Measurements from ENCODE around the gene SPINT2.

Gene SPINT2

DNA sequence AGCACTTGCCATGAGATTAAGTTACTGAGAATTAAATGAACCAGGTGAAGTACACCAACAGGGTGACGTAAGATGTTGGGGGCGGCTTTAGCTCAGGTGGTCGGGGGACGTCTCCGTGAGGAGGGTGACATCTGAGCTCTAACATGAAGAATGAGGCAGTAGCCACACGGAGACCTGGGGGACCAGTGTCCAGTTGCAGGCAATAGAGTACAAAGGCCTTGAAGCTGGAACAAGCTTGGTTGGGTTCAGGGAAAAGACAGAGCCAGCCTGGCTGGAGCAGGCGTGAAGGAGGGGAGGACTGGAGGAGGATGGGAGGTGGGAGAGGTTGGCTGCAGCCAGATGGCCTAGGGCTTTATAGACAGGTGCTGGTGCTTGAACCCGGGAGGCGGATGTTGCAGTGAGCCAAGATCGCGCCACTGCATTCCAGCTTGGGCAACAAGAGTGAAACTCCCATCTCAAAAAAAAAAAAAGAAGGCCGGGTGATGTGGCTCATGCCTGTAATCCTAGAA, 1.6 kb downstream of the SPINT2 start:
- in situ Hi-C loops (cut with MboI; ENCODE audit: low sequenced_read_pairs) = no loop called here

DNA sequence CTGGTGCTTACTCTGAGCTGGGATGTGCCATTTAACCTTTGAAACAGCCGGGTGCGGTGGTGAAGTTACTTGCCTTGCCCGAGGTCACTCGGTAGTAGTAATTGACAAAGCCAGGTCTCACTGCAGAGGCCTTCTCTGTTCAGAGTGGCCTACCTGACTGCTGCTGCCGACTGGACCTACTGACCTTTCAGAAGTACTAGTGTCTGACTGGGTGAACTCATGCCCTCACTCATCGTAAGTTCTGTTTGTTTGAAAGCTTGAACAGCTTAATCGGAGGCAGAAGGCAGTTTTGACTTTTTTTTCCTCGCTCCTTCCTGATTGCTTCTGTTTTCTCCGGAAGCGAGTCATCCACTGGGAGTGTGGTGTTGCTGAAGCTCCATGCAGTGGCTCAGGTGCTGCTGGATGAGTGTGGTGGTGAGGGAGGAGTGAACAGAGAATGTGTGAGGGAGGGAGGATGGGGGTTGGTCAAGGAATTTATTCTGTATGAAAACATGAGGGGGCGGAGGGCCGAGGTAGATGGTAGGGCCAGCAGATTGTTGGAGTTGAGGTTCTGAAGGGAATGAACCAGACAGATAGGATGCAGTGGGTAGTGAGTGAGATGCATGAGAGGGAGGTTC, 2.7 kb downstream of the SPINT2 start:
- in situ Hi-C loops (cut with MboI; ENCODE audit: low sequenced_read_pairs) = no loop called here

GRCh38 chr19:38267761-38268483, 3.5 kb downstream of the SPINT2 start:
- in situ Hi-C loops (cut with MboI; ENCODE audit: low sequenced_read_pairs) = no loop called here

DNA sequence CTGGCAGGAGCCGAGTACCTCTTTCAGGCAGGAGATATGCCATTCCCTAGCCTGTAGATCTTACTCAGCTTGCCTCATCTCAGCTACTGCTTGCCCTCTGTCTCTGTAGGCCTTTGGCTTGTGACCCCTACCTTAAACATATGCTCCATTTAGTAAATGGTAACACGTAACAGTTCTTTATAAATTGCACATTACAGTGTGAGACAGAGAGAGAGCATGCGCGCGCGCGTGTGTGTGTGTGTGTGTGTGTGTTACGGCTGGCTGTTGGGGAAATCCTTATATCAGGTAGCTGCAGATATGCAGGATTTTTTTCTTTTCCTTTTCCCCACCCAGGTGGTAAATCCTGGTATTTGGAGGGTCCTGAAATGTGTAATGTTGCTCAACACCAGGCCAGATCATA, 4.2 kb downstream of the SPINT2 start:
- in situ Hi-C loops (cut with MboI; ENCODE audit: low sequenced_read_pairs) = no loop called here

GRCh38 chr19:38270587-38271167, 6.3 kb downstream of the SPINT2 start:
- in situ Hi-C loops (cut with MboI; ENCODE audit: low sequenced_read_pairs) = no loop called here

GRCh38 chr19:38273499-38273898, 9.1 kb downstream of the SPINT2 start:
- in situ Hi-C loops (cut with MboI; ENCODE audit: low sequenced_read_pairs) = no loop called here

- in situ Hi-C loops (cut with MboI; ENCODE audit: low sequenced_read_pairs) = no loop called here
Observed at GRCh38 chr19:38274739-38275138, 10.4 kb downstream of the SPINT2 start.

DNA sequence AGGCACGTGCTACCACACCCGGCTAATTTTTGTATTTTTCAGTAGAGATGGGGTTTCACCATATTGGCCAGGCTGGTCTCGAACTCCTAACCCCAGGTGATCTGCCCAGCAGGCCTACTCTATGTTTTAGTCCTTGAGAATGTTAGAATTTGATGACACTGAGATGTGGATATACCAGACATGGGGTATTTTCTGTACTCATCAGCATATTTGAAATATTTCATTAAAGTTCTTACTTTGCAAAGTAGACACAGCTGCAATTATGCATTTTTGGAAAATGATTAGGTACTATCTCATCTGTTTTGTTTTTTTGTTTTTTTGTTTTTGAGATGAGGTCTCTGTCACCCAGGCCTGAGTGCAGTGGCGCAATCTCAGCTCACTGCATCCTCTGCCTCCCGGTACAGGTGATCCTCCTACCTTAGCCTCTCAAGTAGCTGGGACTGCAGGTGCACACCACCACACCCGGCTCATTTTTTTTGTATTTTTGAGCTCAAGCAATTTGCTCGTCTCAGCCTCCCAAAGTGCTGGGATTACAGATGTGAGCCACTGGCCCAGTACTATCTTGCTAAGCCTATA, 12.7 kb downstream of the SPINT2 start:
- in situ Hi-C loops (cut with MboI; ENCODE audit: low sequenced_read_pairs) = no loop called here

- in situ Hi-C loops (cut with MboI; ENCODE audit: low sequenced_read_pairs) = no loop called here
Observed at GRCh38 chr19:38277549-38277948, 13.2 kb downstream of the SPINT2 start.

- in situ Hi-C loops (cut with MboI; ENCODE audit: low sequenced_read_pairs) = no loop called here
Observed at GRCh38 chr19:38277969-38278680, 13.8 kb downstream of the SPINT2 start.

DNA sequence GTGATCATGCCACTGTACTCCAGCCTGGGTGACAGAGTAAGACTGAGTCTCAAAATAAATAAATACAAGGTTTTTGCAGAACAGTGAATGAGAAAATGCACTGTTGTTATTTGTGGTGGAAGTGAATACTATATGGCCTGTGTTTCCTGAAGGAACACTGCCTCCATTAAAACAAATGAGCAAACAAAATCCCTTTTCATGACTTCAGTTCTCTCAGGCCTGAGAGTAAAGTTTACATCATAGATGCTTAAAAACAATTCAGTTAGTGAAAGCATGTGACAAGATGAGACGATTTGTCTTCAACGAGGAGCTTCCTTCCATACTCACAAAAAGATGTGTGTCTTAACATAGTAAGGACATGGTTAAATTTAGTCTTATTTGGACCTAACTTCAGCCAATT, 14.4 kb downstream of the SPINT2 start:
- in situ Hi-C loops (cut with MboI; ENCODE audit: low sequenced_read_pairs) = no loop called here

DNA sequence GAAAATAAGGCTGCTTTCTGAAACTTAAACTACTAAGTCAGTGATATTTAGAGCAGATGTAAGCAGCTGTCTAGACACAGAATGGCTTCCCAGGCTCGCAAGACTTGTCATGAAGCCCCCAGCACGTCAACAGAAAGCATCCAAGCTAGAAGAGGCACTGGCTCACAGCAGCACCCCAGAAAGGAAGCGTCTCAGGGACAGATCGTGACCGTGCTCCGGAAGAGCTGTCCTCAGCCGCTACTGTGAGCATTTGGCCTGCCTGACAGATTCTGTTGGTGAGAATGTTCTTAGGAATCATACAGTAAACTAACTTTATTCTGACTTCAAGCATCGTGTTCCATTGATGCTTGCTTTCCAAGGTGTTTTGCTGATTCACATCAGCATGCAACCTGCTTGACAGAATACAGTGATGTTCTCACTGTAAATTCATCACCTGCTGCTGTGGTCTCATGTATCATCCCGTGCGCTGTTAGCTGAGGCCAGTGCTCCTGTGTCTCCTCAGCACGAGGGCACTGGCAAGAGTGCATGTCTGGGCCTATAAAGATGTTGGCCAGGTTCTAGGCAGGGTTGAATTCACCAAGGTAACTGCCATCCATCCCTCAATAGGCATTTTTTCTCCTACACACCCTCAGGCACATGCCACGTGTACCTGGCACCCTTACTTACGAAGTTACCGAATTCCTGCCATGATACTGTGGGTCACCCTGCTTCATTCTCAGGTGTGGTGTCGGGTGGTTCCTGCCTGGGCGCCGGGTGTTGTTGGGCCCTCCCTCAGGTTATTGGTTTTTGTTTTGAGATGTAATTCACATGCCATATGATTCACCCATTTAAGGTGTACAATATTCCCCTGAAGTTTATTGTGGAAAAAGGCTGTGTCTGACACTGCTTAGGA, 15.9 kb downstream of the SPINT2 start:
- in situ Hi-C loops (cut with MboI; ENCODE audit: low sequenced_read_pairs) = no loop called here

- in situ Hi-C loops (cut with MboI; ENCODE audit: low sequenced_read_pairs) = no loop called here
Observed at GRCh38 chr19:38281811-38282566, 17.6 kb downstream of the SPINT2 start.

- in situ Hi-C loops (cut with MboI; ENCODE audit: low sequenced_read_pairs) = no loop called here
Observed at GRCh38 chr19:38283271-38283670, 18.9 kb downstream of the SPINT2 start.

GRCh38 chr19:38284422-38284821, 20.0 kb downstream of the SPINT2 start:
- in situ Hi-C loops (cut with MboI; ENCODE audit: low sequenced_read_pairs) = no loop called here

GRCh38 chr19:38285567-38285966, 21.2 kb downstream of the SPINT2 start:
- in situ Hi-C loops (cut with MboI; ENCODE audit: low sequenced_read_pairs) = no loop called here

GRCh38 chr19:38287604-38288003, 23.2 kb downstream of the SPINT2 start:
- in situ Hi-C loops (cut with MboI; ENCODE audit: low sequenced_read_pairs) = no loop called here

- in situ Hi-C loops (cut with MboI; ENCODE audit: low sequenced_read_pairs) = no loop called here
Observed at GRCh38 chr19:38288123-38288855, 23.9 kb downstream of the SPINT2 start.

GRCh38 chr19:38289955-38290354, 25.6 kb downstream of the SPINT2 start:
- in situ Hi-C loops (cut with MboI; ENCODE audit: low sequenced_read_pairs) = no loop called here
